GM12865 (cell line): ENCODE measurements around the gene PIN1.

ENCODE experiments used
- DNase-seq: peaks from one replicate; pipeline ENCODE4 v3.0.0; 2010; ENCODE audit warnings: low read depth
- H3K4me3 ChIP-seq: 2 replicates; pipeline ENCODE4 v1.5.1; 2011; ENCODE audit warnings: mild to moderate bottlenecking, low read depth, low read length, control low read depth
- TF ChIP-seq, protein P1 (sequence below): IDR thresholded peaks from 2 replicates; pipeline ENCODE4 v1.5.1; 2011; ENCODE audit warnings: low read length, control low read depth, low read depth, inconsistent platforms; ENCODE audit not compliant: insufficient read depth; ENCODE audit errors: missing control alignments

The PIN1 gene

GRCh38 chr19:9891609-9892373 is 56.7 kb downstream of the PIN1 start:
- no peak for DNase-seq
- TF ChIP-seq, protein P1, sequence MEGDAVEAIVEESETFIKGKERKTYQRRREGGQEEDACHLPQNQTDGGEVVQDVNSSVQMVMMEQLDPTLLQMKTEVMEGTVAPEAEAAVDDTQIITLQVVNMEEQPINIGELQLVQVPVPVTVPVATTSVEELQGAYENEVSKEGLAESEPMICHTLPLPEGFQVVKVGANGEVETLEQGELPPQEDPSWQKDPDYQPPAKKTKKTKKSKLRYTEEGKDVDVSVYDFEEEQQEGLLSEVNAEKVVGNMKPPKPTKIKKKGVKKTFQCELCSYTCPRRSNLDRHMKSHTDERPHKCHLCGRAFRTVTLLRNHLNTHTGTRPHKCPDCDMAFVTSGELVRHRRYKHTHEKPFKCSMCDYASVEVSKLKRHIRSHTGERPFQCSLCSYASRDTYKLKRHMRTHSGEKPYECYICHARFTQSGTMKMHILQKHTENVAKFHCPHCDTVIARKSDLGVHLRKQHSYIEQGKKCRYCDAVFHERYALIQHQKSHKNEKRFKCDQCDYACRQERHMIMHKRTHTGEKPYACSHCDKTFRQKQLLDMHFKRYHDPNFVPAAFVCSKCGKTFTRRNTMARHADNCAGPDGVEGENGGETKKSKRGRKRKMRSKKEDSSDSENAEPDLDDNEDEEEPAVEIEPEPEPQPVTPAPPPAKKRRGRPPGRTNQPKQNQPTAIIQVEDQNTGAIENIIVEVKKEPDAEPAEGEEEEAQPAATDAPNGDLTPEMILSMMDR, result no peak
- no peak overlapping the region for H3K4me3 ChIP-seq
